Osteoblast (primary cell): ENCODE measurements around the gene UBE3B. TPM values are rescaled to one million over a fixed set of nuclear protein-coding genes. Genes with fewer than 3 reads are reported as not detected.

Experiments
- DNase-seq: peaks from one replicate; pipeline ENCODE4 v3.0.0; 2011; ENCODE audit warnings: low spot score, mixed read lengths; ENCODE audit not compliant: insufficient read length; ENCODE audit errors: missing footprints
- H2AFZ ChIP-seq: 2 replicates; pipeline ENCODE4 v1.6.0; 2011; ENCODE audit warnings: mild to moderate bottlenecking, low read length
- H3K27ac ChIP-seq: 2 replicates; pipeline ENCODE4 v1.5.1; 2011; ENCODE audit warnings: mild to moderate bottlenecking, low read depth, low read length, moderate library complexity
- H3K27me3 ChIP-seq: 2 replicates; pipeline ENCODE4 v1.6.0; 2012; ENCODE audit warnings: mild to moderate bottlenecking, control low read depth, inconsistent platforms, low read length, moderate library complexity; ENCODE audit not compliant: insufficient read depth
- H3K36me3 ChIP-seq: 2 replicates; pipeline ENCODE4 v1.5.1; 2011; ENCODE audit warnings: mild to moderate bottlenecking, low read length, control low read depth, moderate library complexity; ENCODE audit not compliant: insufficient read depth
- H3K4me1 ChIP-seq: 2 replicates; pipeline ENCODE4 v1.5.1; 2011; ENCODE audit warnings: mild to moderate bottlenecking, low read length, control low read depth, moderate library complexity; ENCODE audit not compliant: insufficient read depth
- H3K4me2 ChIP-seq: 2 replicates; pipeline ENCODE4 v1.6.0; 2011; ENCODE audit warnings: mild to moderate bottlenecking, low read length; ENCODE audit not compliant: insufficient read depth
- H3K4me3 ChIP-seq: fragments of 200-600 bp; sonication (generic); 3 replicates; pipeline ENCODE4 v1.5.1; 2012; ENCODE audit warnings: mild to moderate bottlenecking, low read length, inconsistent platforms; ENCODE audit not compliant: insufficient read depth
- H3K79me2 ChIP-seq: 2 replicates; pipeline ENCODE4 v1.6.0; 2012; ENCODE audit warnings: mild to moderate bottlenecking, low read length, control low read depth, inconsistent platforms; ENCODE audit not compliant: insufficient read depth
- H3K9me3 ChIP-seq: 2 replicates; pipeline ENCODE4 v1.5.1; 2011; ENCODE audit warnings: low read depth, low read length, control low read depth
- H4K20me1 ChIP-seq: 2 replicates; pipeline ENCODE4 v1.6.0; 2012; ENCODE audit warnings: mild to moderate bottlenecking, low read length, control low read depth; ENCODE audit not compliant: insufficient read depth
- total RNA-seq: library from RNA; depleted of rRNA; stranded (reverse); fragments of >200 nt; gene quantifications from 2 replicates; pipeline ENCODE4 v1.2.3, GENCODE V29; 2012
- TF ChIP-seq, protein P1 (sequence below): IDR thresholded peaks from 2 replicates; pipeline ENCODE4 v1.5.1; 2011; ENCODE audit warnings: mild to moderate bottlenecking, low read depth, low read length, moderate library complexity; ENCODE audit errors: extremely low read depth

The UBE3B gene
- total RNA-seq, 1 donor = 40.9 TPM

- TF ChIP-seq, protein P1, sequence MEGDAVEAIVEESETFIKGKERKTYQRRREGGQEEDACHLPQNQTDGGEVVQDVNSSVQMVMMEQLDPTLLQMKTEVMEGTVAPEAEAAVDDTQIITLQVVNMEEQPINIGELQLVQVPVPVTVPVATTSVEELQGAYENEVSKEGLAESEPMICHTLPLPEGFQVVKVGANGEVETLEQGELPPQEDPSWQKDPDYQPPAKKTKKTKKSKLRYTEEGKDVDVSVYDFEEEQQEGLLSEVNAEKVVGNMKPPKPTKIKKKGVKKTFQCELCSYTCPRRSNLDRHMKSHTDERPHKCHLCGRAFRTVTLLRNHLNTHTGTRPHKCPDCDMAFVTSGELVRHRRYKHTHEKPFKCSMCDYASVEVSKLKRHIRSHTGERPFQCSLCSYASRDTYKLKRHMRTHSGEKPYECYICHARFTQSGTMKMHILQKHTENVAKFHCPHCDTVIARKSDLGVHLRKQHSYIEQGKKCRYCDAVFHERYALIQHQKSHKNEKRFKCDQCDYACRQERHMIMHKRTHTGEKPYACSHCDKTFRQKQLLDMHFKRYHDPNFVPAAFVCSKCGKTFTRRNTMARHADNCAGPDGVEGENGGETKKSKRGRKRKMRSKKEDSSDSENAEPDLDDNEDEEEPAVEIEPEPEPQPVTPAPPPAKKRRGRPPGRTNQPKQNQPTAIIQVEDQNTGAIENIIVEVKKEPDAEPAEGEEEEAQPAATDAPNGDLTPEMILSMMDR = no peak
- no peak overlapping the region for H3K4me3 ChIP-seq
- H3K79me2 ChIP-seq = peaks cover 94% of the 10 kb centered on the region
- peaks cover 83% of the 10 kb centered on the region for H3K36me3 ChIP-seq
- H3K27ac ChIP-seq = no peak overlapping the region
- no peaks in the 10 kb centered on the region for H3K27me3 ChIP-seq
- H3K4me1 ChIP-seq = peaks cover 34% of the 10 kb centered on the region
- no peak overlapping the region for H2AFZ ChIP-seq
- peaks cover under 1% of the 10 kb centered on the region for H4K20me1 ChIP-seq
- DNase-seq = no peak
- H3K4me2 ChIP-seq = no peak overlapping the region
- no peaks in the 10 kb centered on the region for H3K9me3 ChIP-seq
Observed at GRCh38 chr12:109455706-109456105, 21.7 kb upstream of the UBE3B start.

GRCh38 chr12:109458086-109458485 is 19.3 kb upstream of the UBE3B start:
- Histone ChIP-seq H3K4me3 (no peak overlapping the region), H3K36me3 (peaks cover 59% of the 10 kb centered on the region), H3K9me3 (no peaks in the 10 kb centered on the region), H4K20me1 (no peaks in the 10 kb centered on the region), H3K79me2 (peaks cover 87% of the 10 kb centered on the region), H3K27me3 (no peaks in the 10 kb centered on the region), H3K27ac (peak overlapping the region; percentile 100), H3K4me1 (peaks cover 56% of the 10 kb centered on the region), H3K4me2 (peak overlapping the region; percentile 34), H2AFZ (no peak overlapping the region)
- DNase-seq = peak; percentile 83
- TF ChIP-seq, protein P1 = no peak

DNA sequence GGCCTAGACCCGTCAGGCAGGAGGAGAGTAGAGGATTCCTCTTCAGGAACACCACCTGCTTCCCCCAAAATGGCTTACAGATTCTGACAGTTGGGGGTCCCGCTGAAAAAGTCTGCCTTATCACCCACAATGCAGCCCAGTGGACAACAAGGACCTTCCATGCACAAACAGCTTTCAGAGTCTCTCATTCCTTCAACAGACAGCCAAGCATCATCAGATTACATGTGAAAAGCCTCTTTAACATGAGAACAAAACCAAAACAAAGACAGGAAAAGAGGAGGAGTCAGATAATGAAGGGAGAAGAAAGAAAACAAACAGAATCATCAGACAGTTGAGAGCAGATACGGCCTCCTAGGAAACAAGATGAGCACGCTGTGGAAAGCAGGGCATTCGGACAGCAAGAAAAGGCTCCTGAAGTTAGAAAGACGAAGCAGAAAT is 18.6 kb upstream of the UBE3B start:
- DNase-seq = no peak
- peak overlapping the region; percentile 34 for H3K4me2 ChIP-seq

DNA sequence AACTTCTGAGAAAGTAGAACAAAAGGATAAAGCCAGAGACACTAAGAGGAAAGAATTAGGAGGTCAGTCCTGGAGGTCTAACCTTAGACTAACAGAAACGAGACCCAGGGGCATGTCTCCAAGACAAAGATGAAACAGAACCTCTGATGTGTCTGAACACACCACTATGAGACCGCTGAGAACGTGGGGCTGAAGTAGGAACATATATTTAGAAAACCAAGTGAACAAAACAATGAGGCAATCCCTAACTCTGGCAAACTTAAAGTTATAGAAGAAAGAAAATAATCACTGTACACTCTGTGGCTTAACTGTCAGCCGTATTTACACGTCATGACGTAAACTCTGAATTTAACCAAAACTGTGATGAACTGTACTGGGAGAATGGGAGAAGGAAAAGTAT is 18.2 kb upstream of the UBE3B start:
- Histone ChIP-seq H3K36me3 (peaks cover 49% of the 10 kb centered on the region), H3K27ac (peak overlapping the region; percentile 100), H3K4me2 (peak overlapping the region; percentile 34), H2AFZ (no peak overlapping the region), H3K4me1 (peaks cover 68% of the 10 kb centered on the region), H4K20me1 (no peaks in the 10 kb centered on the region), H3K4me3 (no peak overlapping the region), H3K79me2 (peaks cover 84% of the 10 kb centered on the region), H3K27me3 (no peaks in the 10 kb centered on the region), H3K9me3 (no peaks in the 10 kb centered on the region)
- TF ChIP-seq, protein P1 = no peak
- no peak for DNase-seq

More for the DNA sequence above, 18.6 kb upstream of the UBE3B start:
- peaks cover 63% of the 10 kb centered on the region for H3K4me1 ChIP-seq
- TF ChIP-seq, protein P1 = no peak
- no peaks in the 10 kb centered on the region for H3K9me3 ChIP-seq
- H3K27ac ChIP-seq = peak overlapping the region; percentile 100
- H3K79me2 ChIP-seq = peaks cover 84% of the 10 kb centered on the region
- H2AFZ ChIP-seq = no peak overlapping the region
- H3K4me3 ChIP-seq = no peak overlapping the region
- no peaks in the 10 kb centered on the region for H4K20me1 ChIP-seq
- peaks cover 52% of the 10 kb centered on the region for H3K36me3 ChIP-seq
- H3K27me3 ChIP-seq = no peaks in the 10 kb centered on the region
